GM12875 (cell line): ENCODE data around the gene MCF2L2.

Experiments used
- H3K4me3 ChIP-seq: one replicate; pipeline ENCODE4 v1.5.1; 2011; ENCODE audit warnings: low read depth, low read length, control low read depth
- CTCF ChIP-seq: IDR thresholded peaks from 2 replicates; pipeline ENCODE4 v1.5.1; 2011; ENCODE audit warnings: low read depth, mild to moderate bottlenecking, control low read depth, inconsistent platforms, low read length, moderate library complexity, borderline replicate concordance; ENCODE audit not compliant: insufficient read depth

The MCF2L2 gene

GRCh38 chr3:183149915-183150750, 278.3 kb downstream of the MCF2L2 start:
- H3K4me3 ChIP-seq = no peak overlapping the region
- no peak for TF ChIP-seq CTCF

- TF ChIP-seq CTCF = no peak
- no peak overlapping the region for H3K4me3 ChIP-seq
Measured at GRCh38 chr3:183148056-183148455, 280.4 kb downstream of the MCF2L2 start.

GRCh38 chr3:183144363-183144762, 284.1 kb downstream of the MCF2L2 start:
- TF ChIP-seq CTCF = no peak
- H3K4me3 ChIP-seq = no peak overlapping the region

GRCh38 chr3:183142199-183142598, 286.2 kb downstream of the MCF2L2 start:
- no peak for TF ChIP-seq CTCF
- H3K4me3 ChIP-seq = no peak overlapping the region

- no peak for TF ChIP-seq CTCF
- H3K4me3 ChIP-seq = no peak overlapping the region
Measured at GRCh38 chr3:183134844-183135243, 293.6 kb downstream of the MCF2L2 start.

GRCh38 chr3:183132409-183132808, 296.0 kb downstream of the MCF2L2 start:
- H3K4me3 ChIP-seq = no peak overlapping the region
- no peak for TF ChIP-seq CTCF

GRCh38 chr3:183131735-183132134, 296.7 kb downstream of the MCF2L2 start:
- no peak for TF ChIP-seq CTCF
- H3K4me3 ChIP-seq = no peak overlapping the region
